IPS DF 6.9 (cell line): ENCODE data around the gene CNDP1.

Experiments used
- DNase-seq: peaks from one replicate; pipeline ENCODE4 v3.0.0-alpha.2; 2013; ENCODE audit warnings: low read depth, low spot score
- H3K27ac ChIP-seq: one replicate; pipeline ENCODE4 v1.5.1; 2013; ENCODE audit warnings: low read length, control low read depth
- H3K27me3 ChIP-seq: 2 replicates; pipeline ENCODE4 v1.6.1; 2013; ENCODE audit warnings: mild to moderate bottlenecking, low read length; ENCODE audit not compliant: control insufficient read depth, insufficient read depth
- H3K36me3 ChIP-seq: 2 replicates; pipeline ENCODE4 v1.6.1; 2013; ENCODE audit warnings: low read length; ENCODE audit not compliant: control insufficient read depth, insufficient read depth
- H3K4me1 ChIP-seq: 2 replicates; pipeline ENCODE4 v1.6.1; 2013; ENCODE audit warnings: low read length; ENCODE audit not compliant: control insufficient read depth, insufficient read depth
- H3K4me3 ChIP-seq: 2 replicates; pipeline ENCODE4 v1.5.1; 2013; ENCODE audit warnings: mild to moderate bottlenecking, low read length
- H3K9me3 ChIP-seq: 2 replicates; pipeline ENCODE4 v1.6.1; 2013; ENCODE audit warnings: low read length, inconsistent platforms; ENCODE audit not compliant: control insufficient read depth, insufficient read depth
- WGBS: extraction: QIAGEN DNeasy Blood & Tissue Kit; methylation state at CpG from one replicate; pipeline ENCODE4 v1.1.7; 2013; ENCODE audit warnings: mixed read lengths, missing lambda C conversion rate; ENCODE audit not compliant: insufficient read length, insufficient coverage; 5-methylcytosine and 5-hydroxymethylcytosine counted together

CNDP1 gene

GRCh38 chr18:74623047-74623816 lies 88.9 kb downstream of the CNDP1 start:
- DNase-seq, result no peak

GRCh38 chr18:74624466-74624865 lies 90.2 kb downstream of the CNDP1 start:
- H3K27ac ChIP-seq, result no peak overlapping the region
- no CpG with 5 or more reads among the region's 8 CpGs for WGBS
- H3K4me1 ChIP-seq, result peaks cover 9% of the 10 kb centered on the region
- H3K4me3 ChIP-seq, result no peak overlapping the region
- no peaks in the 10 kb centered on the region for H3K36me3 ChIP-seq
- no peaks in the 10 kb centered on the region for H3K27me3 ChIP-seq
- no peak for DNase-seq
- H3K9me3 ChIP-seq, result no peaks in the 10 kb centered on the region

More at GRCh38 chr18:74623047-74623816, 88.9 kb downstream of the CNDP1 start:
- Histone ChIP-seq H3K36me3 (no peaks in the 10 kb centered on the region), H3K4me1 (peaks cover 9% of the 10 kb centered on the region), H3K27ac (no peak overlapping the region), H3K4me3 (no peak overlapping the region), H3K9me3 (no peaks in the 10 kb centered on the region), H3K27me3 (no peaks in the 10 kb centered on the region)
- WGBS, result 100% methylated on average over 7 of the region's 24 CpGs

DNA sequence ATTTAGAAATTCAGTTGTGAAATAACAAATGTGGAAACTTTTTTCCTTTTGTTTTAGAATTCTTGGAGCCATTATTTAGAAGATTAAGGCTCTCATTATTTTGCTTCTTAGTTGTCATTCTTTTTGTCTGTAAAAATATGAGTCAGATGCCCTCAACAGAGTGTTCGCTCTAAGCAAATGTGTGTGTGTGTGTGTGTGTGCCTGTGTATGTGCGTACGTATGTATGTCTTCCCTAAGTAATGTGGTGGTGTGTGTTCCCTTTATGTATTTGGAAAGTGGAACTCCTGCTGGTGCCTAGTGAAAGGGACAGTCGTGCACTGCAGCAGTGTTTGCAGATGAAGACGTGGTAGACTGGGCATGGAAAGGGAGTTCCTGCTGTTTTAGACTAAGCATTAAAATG lies 90.9 kb downstream of the CNDP1 start:
- peaks cover 9% of the 10 kb centered on the region for H3K4me1 ChIP-seq
- H3K9me3 ChIP-seq, result no peaks in the 10 kb centered on the region
- no peak overlapping the region for H3K27ac ChIP-seq
- H3K27me3 ChIP-seq, result no peaks in the 10 kb centered on the region
- WGBS, result no CpG with 5 or more reads among the region's 5 CpGs
- H3K36me3 ChIP-seq, result no peaks in the 10 kb centered on the region
- DNase-seq, result no peak
- no peak overlapping the region for H3K4me3 ChIP-seq

DNA sequence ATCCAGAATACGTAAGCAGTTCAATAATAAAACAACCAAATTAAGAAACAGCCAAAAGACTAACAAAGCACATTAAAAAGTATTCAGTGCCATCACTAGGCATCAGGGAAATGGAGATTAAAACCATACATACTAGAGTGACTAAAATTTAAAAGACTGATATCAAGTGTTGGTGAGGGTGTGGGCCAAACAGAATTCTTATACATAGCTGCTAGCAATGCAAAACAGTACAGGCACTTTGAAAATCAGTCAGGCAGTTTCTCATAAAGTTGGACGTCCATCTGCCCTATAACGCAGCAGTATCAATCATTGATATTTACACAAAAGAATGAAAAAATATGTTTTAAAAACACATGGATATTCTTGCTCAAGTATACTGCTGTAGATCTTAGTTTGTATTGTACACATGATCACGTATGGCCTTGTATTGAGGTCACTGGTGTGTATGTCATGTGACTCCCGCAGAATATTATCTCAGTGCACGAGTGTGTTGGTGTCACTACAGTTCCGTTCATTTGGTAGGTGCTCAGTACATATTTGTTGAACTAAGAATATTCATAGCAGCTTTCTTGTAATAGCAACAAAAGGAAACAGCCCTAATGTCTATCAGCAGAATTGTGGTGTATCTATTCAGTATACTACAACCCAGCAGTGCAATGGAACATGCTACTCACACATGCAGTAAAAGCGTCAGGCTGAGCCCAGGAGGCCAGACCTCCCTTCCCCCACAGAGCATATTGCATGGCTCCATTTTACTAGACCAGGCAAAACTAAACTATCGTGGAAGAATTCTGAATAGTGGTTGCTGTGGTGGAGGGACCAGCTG lies 92.0 kb downstream of the CNDP1 start:
- Histone ChIP-seq H3K9me3 (no peaks in the 10 kb centered on the region), H3K27ac (no peak overlapping the region), H3K27me3 (no peaks in the 10 kb centered on the region), H3K36me3 (no peaks in the 10 kb centered on the region), H3K4me3 (no peak overlapping the region), H3K4me1 (peaks cover 6% of the 10 kb centered on the region)
- no peak for DNase-seq
- no CpG with 5 or more reads among the region's 9 CpGs for WGBS

DNA sequence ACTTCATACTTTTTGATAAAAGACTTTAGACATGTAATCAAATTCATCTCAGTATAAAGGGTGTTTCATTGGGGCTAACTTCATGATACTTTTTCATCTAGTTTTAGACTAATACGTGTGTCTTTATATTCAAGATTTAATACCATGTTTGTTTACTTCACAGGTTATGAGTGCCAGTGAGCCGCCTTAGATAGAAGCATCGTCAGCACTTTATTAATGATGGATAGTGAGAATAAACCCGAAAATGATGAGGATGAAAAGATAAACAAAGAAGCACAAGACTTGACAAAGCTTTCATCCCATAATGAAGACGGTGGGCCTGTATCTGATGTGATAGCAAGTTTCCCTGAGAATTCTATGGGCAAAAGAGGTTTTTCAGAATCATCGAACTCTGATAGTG lies 96.5 kb downstream of the CNDP1 start:
- H3K27me3 ChIP-seq, result no peaks in the 10 kb centered on the region
- no peak overlapping the region for H3K27ac ChIP-seq
- WGBS, result no CpG with 5 or more reads among the region's 6 CpGs
- DNase-seq, result no peak
- H3K4me3 ChIP-seq, result no peak overlapping the region
- no peaks in the 10 kb centered on the region for H3K9me3 ChIP-seq
- no peaks in the 10 kb centered on the region for H3K36me3 ChIP-seq
- no peaks in the 10 kb centered on the region for H3K4me1 ChIP-seq

DNA sequence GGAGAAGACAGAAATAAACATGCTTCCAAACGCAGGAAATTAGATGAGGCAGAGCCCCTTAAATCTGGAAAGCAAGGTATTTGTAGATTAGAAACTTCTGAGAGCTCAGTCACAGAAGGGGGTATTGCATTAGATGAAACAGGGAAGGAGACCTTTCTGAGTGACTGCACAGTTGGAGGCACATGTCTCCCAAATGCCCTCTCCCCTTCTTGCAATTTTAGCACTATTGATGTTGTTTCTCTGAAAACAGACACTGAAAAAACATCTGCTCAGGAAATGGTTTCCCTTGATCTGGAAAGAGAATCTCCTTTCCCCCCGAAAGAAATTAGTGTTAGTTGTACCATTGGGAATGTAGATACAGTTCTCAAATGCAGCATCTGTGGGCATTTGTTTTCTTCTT lies 96.9 kb downstream of the CNDP1 start:
- Histone ChIP-seq H3K36me3 (no peaks in the 10 kb centered on the region), H3K27ac (no peak overlapping the region), H3K27me3 (no peaks in the 10 kb centered on the region), H3K4me3 (no peak overlapping the region), H3K9me3 (no peaks in the 10 kb centered on the region), H3K4me1 (no peaks in the 10 kb centered on the region)
- no CpG with 5 or more reads among the region's 2 CpGs for WGBS
- no peak for DNase-seq

DNA sequence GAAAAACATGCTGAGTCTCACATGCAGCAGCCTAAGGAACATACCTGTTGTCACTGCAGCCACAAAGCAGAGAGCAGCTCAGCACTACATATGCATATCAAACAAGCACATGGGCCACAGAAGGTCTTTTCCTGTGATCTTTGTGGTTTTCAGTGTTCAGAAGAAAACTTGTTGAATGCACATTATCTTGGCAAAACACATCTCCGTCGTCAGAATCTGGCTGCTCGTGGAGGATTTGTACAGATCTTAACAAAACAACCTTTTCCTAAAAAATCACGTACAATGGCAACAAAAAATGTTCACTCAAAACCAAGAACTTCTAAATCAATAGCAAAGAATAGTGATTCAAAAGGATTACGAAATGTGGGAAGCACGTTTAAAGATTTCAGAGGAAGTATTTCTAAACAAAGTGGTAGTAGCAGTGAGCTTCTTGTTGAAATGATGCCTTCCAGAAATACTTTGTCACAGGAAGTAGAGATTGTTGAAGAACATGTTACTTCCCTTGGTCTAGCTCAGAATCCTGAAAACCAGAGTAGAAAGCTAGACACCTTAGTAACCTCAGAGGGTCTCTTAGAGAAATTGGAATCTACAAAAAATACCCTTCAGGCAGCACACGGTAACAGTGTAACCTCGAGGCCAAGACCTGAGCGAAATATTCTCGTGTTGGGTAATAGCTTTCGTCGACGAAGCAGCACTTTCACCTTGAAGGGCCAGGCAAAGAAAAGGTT lies 97.5 kb downstream of the CNDP1 start:
- no peaks in the 10 kb centered on the region for H3K27me3 ChIP-seq
- H3K9me3 ChIP-seq, result no peaks in the 10 kb centered on the region

GRCh38 chr18:74632351-74632679 lies 98.0 kb downstream of the CNDP1 start:
- Histone ChIP-seq H3K4me1 (no peaks in the 10 kb centered on the region), H3K4me3 (no peak overlapping the region), H3K36me3 (no peaks in the 10 kb centered on the region), H3K27me3 (no peaks in the 10 kb centered on the region), H3K9me3 (no peaks in the 10 kb centered on the region), H3K27ac (no peak overlapping the region)
- no peak for DNase-seq
- WGBS, result no CpG with 5 or more reads among the region's 6 CpGs

More for the DNA sequence above, 97.5 kb downstream of the CNDP1 start:
- WGBS, result no CpG with 5 or more reads among the region's 13 CpGs
- no peak for DNase-seq
- no peaks in the 10 kb centered on the region for H3K4me1 ChIP-seq
- no peaks in the 10 kb centered on the region for H3K36me3 ChIP-seq
- no peak overlapping the region for H3K27ac ChIP-seq
- H3K4me3 ChIP-seq, result no peak overlapping the region

DNA sequence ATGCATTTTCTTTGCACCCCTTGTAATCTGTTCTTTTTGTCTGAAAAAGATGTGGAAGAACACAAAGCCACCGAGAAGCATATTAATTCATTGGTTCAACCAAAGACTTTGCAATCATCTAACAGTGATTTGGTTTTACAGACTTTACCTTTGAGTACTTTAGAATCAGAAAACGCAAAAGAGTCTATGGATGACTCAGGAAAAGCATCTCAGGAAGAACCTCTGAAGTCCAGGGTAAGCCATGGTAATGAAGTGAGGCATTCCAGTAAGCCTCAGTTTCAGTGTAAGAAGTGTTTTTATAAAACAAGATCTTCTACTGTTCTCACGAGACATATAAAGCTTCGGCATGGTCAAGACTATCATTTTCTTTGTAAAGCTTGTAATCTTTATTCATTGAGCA lies 98.6 kb downstream of the CNDP1 start:
- no peaks in the 10 kb centered on the region for H3K36me3 ChIP-seq
- H3K4me3 ChIP-seq, result no peak overlapping the region
- no peak overlapping the region for H3K27ac ChIP-seq
- no CpG with 5 or more reads among the region's 4 CpGs for WGBS
- DNase-seq, result no peak
- no peaks in the 10 kb centered on the region for H3K9me3 ChIP-seq
- H3K4me1 ChIP-seq, result no peaks in the 10 kb centered on the region
- no peaks in the 10 kb centered on the region for H3K27me3 ChIP-seq

DNA sequence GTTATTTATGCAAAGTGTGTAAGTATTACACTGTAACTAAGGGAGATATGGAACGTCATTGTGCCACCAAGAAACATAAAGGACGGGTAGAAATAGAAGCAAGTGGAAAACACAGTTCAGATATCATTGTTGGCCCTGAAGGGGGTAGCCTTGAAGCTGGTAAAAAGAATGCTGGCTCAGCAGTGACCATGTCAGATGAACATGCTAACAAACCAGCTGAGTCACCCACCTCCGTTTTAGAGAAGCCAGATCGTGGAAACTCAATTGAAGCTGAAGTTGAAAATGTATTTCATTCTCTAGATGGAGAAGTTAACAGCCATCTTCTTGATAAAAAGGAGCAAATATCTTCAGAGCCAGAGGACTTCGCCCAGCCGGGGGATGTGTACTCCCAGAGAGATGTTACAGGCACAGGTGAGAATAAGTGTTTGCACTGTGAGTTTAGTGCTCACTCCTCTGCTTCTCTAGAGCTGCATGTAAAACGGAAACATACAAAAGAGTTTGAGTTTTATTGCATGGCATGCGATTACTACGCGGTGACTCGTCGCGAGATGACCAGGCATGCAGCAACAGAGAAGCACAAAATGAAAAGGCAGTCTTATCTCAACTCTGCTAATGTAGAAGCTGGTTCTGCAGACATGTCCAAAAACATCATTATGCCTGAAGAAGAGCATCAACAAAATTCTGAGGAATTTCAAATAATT lies 99.5 kb downstream of the CNDP1 start:
- Histone ChIP-seq H3K4me3 (no peak overlapping the region), H3K4me1 (no peaks in the 10 kb centered on the region; the same call in 1 of the 2 replicates), H3K36me3 (no peaks in the 10 kb centered on the region), H3K27ac (no peak overlapping the region), H3K9me3 (no peaks in the 10 kb centered on the region), H3K27me3 (no peaks in the 10 kb centered on the region)
- no CpG with 5 or more reads among the region's 13 CpGs for WGBS
- DNase-seq, result no peak
